ENCODE measurements around the gene STAC. TPM values are rescaled to one million over a fixed set of nuclear protein-coding genes. Genes with fewer than 3 reads are reported as not detected.

STAC gene
- total and polyA plus RNA-seq, 10 of the 15 experiments (the other 5 are each of a cell fraction or from before 2014, with no cell fraction given) = 0.07 TPM; not detected in 9

DNA sequence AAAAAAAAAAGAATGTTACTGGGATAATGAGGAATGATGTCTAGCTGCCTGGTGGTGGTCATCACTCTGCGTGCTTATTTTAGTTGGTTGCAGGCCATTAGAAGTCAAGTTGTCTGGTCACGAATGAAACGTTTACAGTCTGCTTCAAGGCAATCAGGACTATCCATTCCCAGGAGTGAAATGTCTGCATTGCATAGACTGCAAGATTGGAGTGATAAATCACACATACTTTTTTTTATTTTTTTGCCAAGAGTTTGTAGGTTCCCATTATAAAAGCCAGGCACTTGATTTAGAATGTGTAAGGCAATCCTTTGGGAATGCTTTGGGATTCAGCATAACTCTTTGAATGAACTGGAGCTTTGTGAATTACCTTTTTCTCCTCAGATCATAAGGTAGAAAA, 132.3 kb downstream of the STAC start:
- Histone ChIP-seq H3K4me2 (ENCODE audit: control insufficient read depth, insufficient read depth) (no peak overlapping the region), H3K9me3 (replicated peaks; ENCODE audit: control insufficient read depth, insufficient read depth, low read length) (no peaks in the 10 kb centered on the region), H2AFZ (ENCODE audit: control insufficient read depth, low read depth, low read length) (no peak overlapping the region), H3K27ac (ENCODE audit: control insufficient read depth, insufficient read depth) (no peak overlapping the region), H3K36me3 (ENCODE audit: control insufficient read depth in 2 of 2, insufficient read depth in 2 of 2, low read length in 1 of 2) (no peaks in the 10 kb centered on the region), H3K79me2 (ENCODE audit: control insufficient read depth, insufficient read depth, low read length) (no peaks in the 10 kb centered on the region), H3K4me3 (no peak overlapping the region), H4K20me1 (ENCODE audit: control insufficient read depth, insufficient read depth) (no peaks in the 10 kb centered on the region), H3K4me1 (ENCODE audit: control insufficient read depth, insufficient read depth, low read length) (no peaks in the 10 kb centered on the region), H3K27me3 (replicated peaks in 1 of 2; ENCODE audit: control insufficient read depth in 2 of 2, insufficient read depth in 2 of 2, low read length in 1 of 2) (no peaks in the 10 kb centered on the region), H3K9ac (ENCODE audit: control insufficient read depth, insufficient read depth, low read length) (no peak overlapping the region)
- ChIA-PET RAD21 (ENCODE audit: unreplicated experiment) (no interaction called here), SMC1A (ENCODE audit: uncharacterized antibody, unreplicated experiment) (no interaction called here), CTCF (no interaction called here), POLR2A (no interaction called here)
- ATAC-seq (no peak), DNase-seq (ENCODE audit: low read depth, low spot score) (no peak), FAIRE-seq (no peak)
- 56% methylated on average over 3 of the region's 3 CpGs for WGBS (ENCODE audit: insufficient coverage, insufficient replicate concordance, low lambda C conversion rate, missing lambda C conversion rate)
- in situ Hi-C loops (cut with MboI) = no loop called here
- intact Hi-C loops (cut with micrococcal nuclease; ENCODE audit: unreplicated experiment) = no loop called here
- TF ChIP-seq, protein P1, sequence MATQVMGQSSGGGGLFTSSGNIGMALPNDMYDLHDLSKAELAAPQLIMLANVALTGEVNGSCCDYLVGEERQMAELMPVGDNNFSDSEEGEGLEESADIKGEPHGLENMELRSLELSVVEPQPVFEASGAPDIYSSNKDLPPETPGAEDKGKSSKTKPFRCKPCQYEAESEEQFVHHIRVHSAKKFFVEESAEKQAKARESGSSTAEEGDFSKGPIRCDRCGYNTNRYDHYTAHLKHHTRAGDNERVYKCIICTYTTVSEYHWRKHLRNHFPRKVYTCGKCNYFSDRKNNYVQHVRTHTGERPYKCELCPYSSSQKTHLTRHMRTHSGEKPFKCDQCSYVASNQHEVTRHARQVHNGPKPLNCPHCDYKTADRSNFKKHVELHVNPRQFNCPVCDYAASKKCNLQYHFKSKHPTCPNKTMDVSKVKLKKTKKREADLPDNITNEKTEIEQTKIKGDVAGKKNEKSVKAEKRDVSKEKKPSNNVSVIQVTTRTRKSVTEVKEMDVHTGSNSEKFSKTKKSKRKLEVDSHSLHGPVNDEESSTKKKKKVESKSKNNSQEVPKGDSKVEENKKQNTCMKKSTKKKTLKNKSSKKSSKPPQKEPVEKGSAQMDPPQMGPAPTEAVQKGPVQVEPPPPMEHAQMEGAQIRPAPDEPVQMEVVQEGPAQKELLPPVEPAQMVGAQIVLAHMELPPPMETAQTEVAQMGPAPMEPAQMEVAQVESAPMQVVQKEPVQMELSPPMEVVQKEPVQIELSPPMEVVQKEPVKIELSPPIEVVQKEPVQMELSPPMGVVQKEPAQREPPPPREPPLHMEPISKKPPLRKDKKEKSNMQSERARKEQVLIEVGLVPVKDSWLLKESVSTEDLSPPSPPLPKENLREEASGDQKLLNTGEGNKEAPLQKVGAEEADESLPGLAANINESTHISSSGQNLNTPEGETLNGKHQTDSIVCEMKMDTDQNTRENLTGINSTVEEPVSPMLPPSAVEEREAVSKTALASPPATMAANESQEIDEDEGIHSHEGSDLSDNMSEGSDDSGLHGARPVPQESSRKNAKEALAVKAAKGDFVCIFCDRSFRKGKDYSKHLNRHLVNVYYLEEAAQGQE (IDR thresholded peaks at IDR 0.05; ENCODE audit: low read depth, low read length) = no peak
- TF ChIP-seq, protein P2, sequence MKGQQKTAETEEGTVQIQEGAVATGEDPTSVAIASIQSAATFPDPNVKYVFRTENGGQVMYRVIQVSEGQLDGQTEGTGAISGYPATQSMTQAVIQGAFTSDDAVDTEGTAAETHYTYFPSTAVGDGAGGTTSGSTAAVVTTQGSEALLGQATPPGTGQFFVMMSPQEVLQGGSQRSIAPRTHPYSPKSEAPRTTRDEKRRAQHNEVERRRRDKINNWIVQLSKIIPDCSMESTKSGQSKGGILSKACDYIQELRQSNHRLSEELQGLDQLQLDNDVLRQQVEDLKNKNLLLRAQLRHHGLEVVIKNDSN (IDR thresholded peaks at IDR 0.05; ENCODE audit: borderline replicate concordance, extremely low read length, insufficient read depth, low read depth, low read length) = no peak
- no TSS peak for BruUV-seq (replicated peaks)

DNA sequence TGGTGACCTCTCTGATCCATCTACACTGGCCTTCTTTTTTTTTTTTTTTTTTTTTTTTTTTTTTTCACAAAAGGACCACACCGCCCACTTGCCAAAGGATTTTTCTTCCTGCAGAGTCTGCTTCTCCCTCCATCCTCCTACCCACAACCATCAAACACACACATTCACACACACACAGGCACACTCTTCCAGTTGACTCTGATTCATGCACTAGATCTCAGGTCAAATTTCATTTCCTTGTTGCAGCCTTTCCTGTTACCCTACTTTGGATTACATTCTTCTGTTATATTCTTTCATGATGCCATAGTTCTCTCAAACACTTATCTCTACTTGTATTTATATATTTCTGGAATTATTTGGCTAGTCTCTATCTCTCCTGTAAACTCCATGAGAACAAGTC, 133.9 kb downstream of the STAC start:
- no TSS peak for BruUV-seq (replicated peaks)
- SMC1A ChIA-PET (ENCODE audit: uncharacterized antibody, unreplicated experiment) = no interaction called here
- Histone ChIP-seq H3K4me3 (no peak overlapping the region), H3K27me3 (replicated peaks in 1 of 2; ENCODE audit: control insufficient read depth in 2 of 2, insufficient read depth in 2 of 2, low read length in 1 of 2) (no peaks in the 10 kb centered on the region), H2AFZ (ENCODE audit: control insufficient read depth, low read depth, low read length) (no peak overlapping the region), H3K9ac (ENCODE audit: control insufficient read depth, insufficient read depth, low read length) (no peak overlapping the region), H3K4me2 (ENCODE audit: control insufficient read depth, insufficient read depth) (no peak overlapping the region), H4K20me1 (ENCODE audit: control insufficient read depth, insufficient read depth) (no peaks in the 10 kb centered on the region), H3K27ac (ENCODE audit: control insufficient read depth, insufficient read depth) (no peak overlapping the region), H3K36me3 (ENCODE audit: control insufficient read depth in 2 of 2, insufficient read depth in 2 of 2, low read length in 1 of 2) (no peaks in the 10 kb centered on the region), H3K4me1 (ENCODE audit: control insufficient read depth, insufficient read depth, low read length) (no peaks in the 10 kb centered on the region), H3K9me3 (replicated peaks; ENCODE audit: control insufficient read depth, insufficient read depth, low read length) (no peaks in the 10 kb centered on the region), H3K79me2 (ENCODE audit: control insufficient read depth, insufficient read depth, low read length) (no peaks in the 10 kb centered on the region)
- POLR2A ChIA-PET = no interaction called here
- no peak for ATAC-seq
- DNase-seq (ENCODE audit: low read depth, low spot score) = no peak
- CTCF ChIA-PET = no interaction called here
- intact Hi-C loops (cut with micrococcal nuclease; ENCODE audit: unreplicated experiment) (no loop called here), in situ Hi-C loops (cut with MboI) (no loop called here)
- RAD21 ChIA-PET (ENCODE audit: unreplicated experiment) = interaction anchor here (0.6 kb wide), 1 partner anchor 211 kb away, joined by 3 read pairs; no protein-coding TSS in a partner anchor
- no peak for FAIRE-seq
- no CpG with 5 or more reads among the region's 1 CpG for WGBS (ENCODE audit: insufficient coverage, insufficient replicate concordance, low lambda C conversion rate, missing lambda C conversion rate)
- TF ChIP-seq IKZF1 (conservative IDR thresholded peaks at IDR 0.05) (no peak), MXI1 (IDR thresholded peaks at IDR 0.05; ENCODE audit: low read depth, low read length) (no peak), HDAC2 (IDR thresholded peaks at IDR 0.05) (no peak), HCFC1 (IDR thresholded peaks at IDR 0.05; ENCODE audit: low read length) (no peak), RCOR1 (conservative IDR thresholded peaks at IDR 0.05; ENCODE audit: low read depth, low read length) (no peak), SREBF2 (IDR thresholded peaks at IDR 0.05; ENCODE audit: low read length) (no peak), SRF (IDR thresholded peaks at IDR 0.05; ENCODE audit: low read depth in 2 of 2, low read length in 2 of 2) (no peak)
- TF ChIP-seq, protein P3, sequence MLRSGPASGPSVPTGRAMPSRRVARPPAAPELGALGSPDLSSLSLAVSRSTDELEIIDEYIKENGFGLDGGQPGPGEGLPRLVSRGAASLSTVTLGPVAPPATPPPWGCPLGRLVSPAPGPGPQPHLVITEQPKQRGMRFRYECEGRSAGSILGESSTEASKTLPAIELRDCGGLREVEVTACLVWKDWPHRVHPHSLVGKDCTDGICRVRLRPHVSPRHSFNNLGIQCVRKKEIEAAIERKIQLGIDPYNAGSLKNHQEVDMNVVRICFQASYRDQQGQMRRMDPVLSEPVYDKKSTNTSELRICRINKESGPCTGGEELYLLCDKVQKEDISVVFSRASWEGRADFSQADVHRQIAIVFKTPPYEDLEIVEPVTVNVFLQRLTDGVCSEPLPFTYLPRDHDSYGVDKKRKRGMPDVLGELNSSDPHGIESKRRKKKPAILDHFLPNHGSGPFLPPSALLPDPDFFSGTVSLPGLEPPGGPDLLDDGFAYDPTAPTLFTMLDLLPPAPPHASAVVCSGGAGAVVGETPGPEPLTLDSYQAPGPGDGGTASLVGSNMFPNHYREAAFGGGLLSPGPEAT (IDR thresholded peaks at IDR 0.05; ENCODE audit: low read depth) = no peak
